ENCODE data around the gene MAP1B. TPM values are rescaled to one million over a fixed set of nuclear protein-coding genes. Genes with fewer than 3 reads are reported as not detected.

Gene MAP1B
- total and polyA plus RNA-seq, 10 of the 15 experiments (the other 5 are each of a cell fraction or from before 2014, with no cell fraction given): 0.02 to 0.81 (median 0.06) TPM; not detected in 1

DNA sequence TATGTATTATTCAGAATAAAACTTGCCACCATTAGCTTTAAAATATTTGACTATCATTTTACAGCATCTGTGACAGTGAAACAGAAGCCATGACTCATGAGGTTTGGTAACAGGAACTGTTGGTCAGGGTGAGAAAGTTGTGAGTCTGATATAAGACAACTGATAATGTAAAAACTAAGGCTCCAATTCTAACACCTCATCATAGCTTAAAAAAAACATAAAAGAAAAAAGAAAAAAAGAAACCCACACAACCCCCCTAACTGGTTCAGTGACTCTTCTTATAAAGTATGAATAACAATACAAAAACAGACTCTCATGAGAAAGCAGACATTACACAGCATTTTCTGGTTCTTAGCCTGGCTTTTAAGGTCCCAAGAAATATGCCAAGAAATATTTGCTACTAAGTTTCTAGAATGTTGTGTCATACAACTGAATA lies 127.0 kb downstream of the MAP1B start (continued):
- TF ChIP-seq IKZF1 (conservative IDR thresholded peaks at IDR 0.05) (no peak; the same call in 1 of the 2 replicates), SIX5 (IDR thresholded peaks at IDR 0.05; ENCODE audit: low read depth, low read length, severe bottlenecking) (no peak), HDAC6 (IDR thresholded peaks at IDR 0.05; ENCODE audit: unreplicated experiment) (no peak), CUX1 (IDR thresholded peaks at IDR 0.05; ENCODE audit: insufficient replicate concordance, low read depth, low read length) (peak; percentile 3), POLR2AphosphoS5 (IDR thresholded peaks at IDR 0.05; ENCODE audit: low read length) (no peak), NFXL1 (IDR thresholded peaks at IDR 0.05; ENCODE audit: borderline replicate concordance) (no peak), MEF2B (IDR thresholded peaks at IDR 0.05; ENCODE audit: partially characterized antibody, poor library complexity, severe bottlenecking) (peak; percentile 73), KDM1A (IDR thresholded peaks at IDR 0.05; ENCODE audit: borderline replicate concordance) (no peak), RAD51 (IDR thresholded peaks at IDR 0.05) (peak; percentile 54), RUNX3 (IDR thresholded peaks at IDR 0.05; ENCODE audit: low read length) (peak; percentile 89), MTA3 (IDR thresholded peaks at IDR 0.05; ENCODE audit: borderline replicate concordance, low read length) (no peak), POLR2AphosphoS2 (IDR thresholded peaks at IDR 0.05; ENCODE audit: low read depth, low read length) (no peak), GATAD2B (conservative IDR thresholded peaks at IDR 0.05; ENCODE audit: low read depth) (no peak), KLF5 (IDR thresholded peaks at IDR 0.05; ENCODE audit: partially characterized antibody) (no peak), JUNB (IDR thresholded peaks at IDR 0.05) (peak; percentile 71), HDGF (IDR thresholded peaks at IDR 0.05) (no peak), FOXM1 (IDR thresholded peaks at IDR 0.05; ENCODE audit: low read depth, low read length) (no peak)
- TF ChIP-seq, protein P1, sequence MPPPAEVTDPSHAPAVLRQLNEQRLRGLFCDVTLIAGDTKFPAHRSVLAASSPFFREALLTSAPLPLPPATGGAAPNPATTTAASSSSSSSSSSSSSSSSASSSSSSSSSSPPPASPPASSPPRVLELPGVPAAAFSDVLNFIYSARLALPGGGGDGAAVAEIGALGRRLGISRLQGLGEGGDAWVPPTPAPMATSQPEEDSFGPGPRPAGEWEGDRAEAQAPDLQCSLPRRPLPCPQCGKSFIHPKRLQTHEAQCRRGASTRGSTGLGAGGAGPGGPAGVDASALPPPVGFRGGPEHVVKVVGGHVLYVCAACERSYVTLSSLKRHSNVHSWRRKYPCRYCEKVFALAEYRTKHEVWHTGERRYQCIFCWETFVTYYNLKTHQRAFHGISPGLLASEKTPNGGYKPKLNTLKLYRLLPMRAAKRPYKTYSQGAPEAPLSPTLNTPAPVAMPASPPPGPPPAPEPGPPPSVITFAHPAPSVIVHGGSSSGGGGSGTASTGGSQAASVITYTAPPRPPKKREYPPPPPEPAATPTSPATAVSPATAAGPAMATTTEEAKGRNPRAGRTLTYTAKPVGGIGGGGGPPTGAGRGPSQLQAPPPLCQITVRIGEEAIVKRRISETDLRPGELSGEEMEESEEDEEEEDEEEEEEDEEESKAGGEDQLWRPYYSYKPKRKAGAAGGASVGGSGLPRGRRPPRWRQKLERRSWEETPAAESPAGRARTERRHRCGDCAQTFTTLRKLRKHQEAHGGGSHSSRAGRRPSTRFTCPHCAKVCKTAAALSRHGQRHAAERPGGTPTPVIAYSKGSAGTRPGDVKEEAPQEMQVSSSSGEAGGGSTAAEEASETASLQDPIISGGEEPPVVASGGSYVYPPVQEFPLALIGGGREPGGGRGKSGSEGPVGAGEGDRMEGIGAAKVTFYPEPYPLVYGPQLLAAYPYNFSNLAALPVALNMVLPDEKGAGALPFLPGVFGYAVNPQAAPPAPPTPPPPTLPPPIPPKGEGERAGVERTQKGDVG (CRISPR knock-in tag; IDR thresholded peaks at IDR 0.05): no peak
- TF ChIP-seq, protein P2, sequence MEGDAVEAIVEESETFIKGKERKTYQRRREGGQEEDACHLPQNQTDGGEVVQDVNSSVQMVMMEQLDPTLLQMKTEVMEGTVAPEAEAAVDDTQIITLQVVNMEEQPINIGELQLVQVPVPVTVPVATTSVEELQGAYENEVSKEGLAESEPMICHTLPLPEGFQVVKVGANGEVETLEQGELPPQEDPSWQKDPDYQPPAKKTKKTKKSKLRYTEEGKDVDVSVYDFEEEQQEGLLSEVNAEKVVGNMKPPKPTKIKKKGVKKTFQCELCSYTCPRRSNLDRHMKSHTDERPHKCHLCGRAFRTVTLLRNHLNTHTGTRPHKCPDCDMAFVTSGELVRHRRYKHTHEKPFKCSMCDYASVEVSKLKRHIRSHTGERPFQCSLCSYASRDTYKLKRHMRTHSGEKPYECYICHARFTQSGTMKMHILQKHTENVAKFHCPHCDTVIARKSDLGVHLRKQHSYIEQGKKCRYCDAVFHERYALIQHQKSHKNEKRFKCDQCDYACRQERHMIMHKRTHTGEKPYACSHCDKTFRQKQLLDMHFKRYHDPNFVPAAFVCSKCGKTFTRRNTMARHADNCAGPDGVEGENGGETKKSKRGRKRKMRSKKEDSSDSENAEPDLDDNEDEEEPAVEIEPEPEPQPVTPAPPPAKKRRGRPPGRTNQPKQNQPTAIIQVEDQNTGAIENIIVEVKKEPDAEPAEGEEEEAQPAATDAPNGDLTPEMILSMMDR (IDR thresholded peaks at IDR 0.05 in 2 of 3, conservative IDR thresholded peaks at IDR 0.05 in 1 of 3; ENCODE audit: control insufficient read depth in 2 of 3, extremely low read depth in 1 of 3, insufficient read depth in 1 of 3, low read depth in 3 of 3, low read length in 3 of 3): no peak
- TF ChIP-seq, protein P3, sequence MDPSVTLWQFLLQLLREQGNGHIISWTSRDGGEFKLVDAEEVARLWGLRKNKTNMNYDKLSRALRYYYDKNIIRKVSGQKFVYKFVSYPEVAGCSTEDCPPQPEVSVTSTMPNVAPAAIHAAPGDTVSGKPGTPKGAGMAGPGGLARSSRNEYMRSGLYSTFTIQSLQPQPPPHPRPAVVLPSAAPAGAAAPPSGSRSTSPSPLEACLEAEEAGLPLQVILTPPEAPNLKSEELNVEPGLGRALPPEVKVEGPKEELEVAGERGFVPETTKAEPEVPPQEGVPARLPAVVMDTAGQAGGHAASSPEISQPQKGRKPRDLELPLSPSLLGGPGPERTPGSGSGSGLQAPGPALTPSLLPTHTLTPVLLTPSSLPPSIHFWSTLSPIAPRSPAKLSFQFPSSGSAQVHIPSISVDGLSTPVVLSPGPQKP (IDR thresholded peaks at IDR 0.05; ENCODE audit: low read depth, low read length): no peak

All from GM12878 (cell line).